Measurements from ENCODE around the gene TAPBP.
A peak's percentile ranks its signal among the peaks of the same experiment; 100 is the strongest.

Gene TAPBP

DNA sequence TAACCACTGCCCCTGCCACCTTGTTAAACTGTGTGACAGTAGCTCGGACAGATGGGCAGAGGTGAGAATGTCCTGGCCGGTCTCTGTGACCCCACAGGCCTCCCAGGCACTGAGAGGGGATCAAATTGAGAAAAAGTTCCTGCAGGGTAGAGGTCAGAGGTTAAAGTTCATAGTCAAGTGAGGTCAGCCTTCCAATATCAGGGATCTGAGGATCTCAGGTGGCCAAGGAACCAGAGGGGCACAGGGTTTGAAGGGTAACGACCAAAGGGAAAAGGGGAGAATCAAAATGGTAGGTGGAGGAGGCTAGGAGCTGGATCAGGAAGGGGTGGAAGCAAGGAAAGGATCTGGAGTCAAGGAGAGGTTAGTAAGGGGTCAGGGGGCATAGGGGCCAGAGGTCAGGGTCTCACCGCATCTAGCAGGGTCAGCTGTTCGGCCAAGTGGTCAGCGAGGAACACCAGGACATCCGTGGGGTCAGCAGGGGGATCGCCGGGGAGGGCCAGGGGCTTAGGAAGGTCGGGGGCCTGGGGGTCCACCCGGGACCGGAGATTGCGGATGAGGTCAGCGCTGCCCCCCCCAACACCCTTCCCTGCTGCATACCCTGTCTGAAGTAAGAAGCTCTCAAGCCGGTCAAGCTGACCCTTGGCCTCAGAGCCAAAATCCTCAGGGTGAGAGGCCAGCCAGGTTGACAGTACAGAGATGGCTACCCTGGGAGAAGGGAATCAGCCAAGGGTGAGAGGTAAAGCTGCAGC lies 18.1 kb downstream of the TAPBP start:
- H3K36me3 ChIP-seq (ENCODE audit: insufficient read depth, low read length) = no peaks in the 10 kb centered on the region

DNA sequence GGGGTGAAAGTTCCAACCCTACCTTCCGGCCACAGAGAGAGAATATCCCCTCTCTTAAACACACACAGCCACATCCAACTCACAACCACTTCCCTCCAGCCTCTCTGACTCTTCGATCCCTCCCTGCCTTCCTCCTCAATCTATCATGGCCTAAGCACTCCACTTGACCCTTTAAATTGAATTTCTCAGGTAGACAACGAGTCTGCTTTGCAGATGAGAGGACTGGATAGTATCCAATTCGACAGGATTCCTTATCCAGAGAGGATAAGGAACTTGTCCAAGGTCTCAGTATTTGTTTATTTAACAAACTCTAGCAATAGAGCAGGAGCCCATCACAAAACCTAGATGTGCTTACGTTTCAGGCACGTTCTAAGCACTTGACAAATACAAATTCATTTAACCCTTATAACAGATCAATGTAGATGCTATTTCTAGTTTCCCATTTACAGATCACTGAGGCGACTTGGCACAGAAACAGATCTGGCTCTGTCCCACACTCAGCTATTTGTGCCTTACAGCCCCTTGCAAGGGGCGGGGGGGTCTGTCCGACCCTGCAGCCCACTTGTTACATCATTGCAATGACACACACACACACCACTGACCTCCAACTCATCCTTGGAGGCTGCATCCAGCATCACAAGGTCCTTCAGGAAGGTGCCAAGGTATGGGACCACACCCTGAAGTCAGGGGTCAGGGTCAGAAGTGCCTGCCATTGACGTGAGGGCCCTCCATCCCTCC lies 19.6 kb downstream of the TAPBP start:
- Histone ChIP-seq H3K4me1 (ENCODE audit: control insufficient read depth, insufficient read depth, low read length, unreplicated experiment) (peaks cover 9% of the 10 kb centered on the region), H3K27ac (ENCODE audit: low read depth, low read length) (no peak overlapping the region), H3K36me3 (ENCODE audit: insufficient read depth, low read length) (no peaks in the 10 kb centered on the region), H3K79me2 (ENCODE audit: control insufficient read depth, insufficient read depth, low read length, unreplicated experiment) (peaks cover 22% of the 10 kb centered on the region), H3K27me3 (ENCODE audit: insufficient read depth, low read length) (no peaks in the 10 kb centered on the region), H3K4me3 (ENCODE audit: low read depth, low read length) (no peak overlapping the region), H2AFZ (ENCODE audit: low read length, unreplicated experiment) (no peak overlapping the region)

More for the DNA sequence above, 18.1 kb downstream of the TAPBP start:
- Histone ChIP-seq H3K27me3 (ENCODE audit: insufficient read depth, low read length) (no peaks in the 10 kb centered on the region), H2AFZ (ENCODE audit: low read length, unreplicated experiment) (no peak overlapping the region), H3K4me1 (ENCODE audit: control insufficient read depth, insufficient read depth, low read length, unreplicated experiment) (peaks cover 6% of the 10 kb centered on the region), H3K27ac (ENCODE audit: low read depth, low read length) (no peak overlapping the region), H3K4me3 (ENCODE audit: low read depth, low read length) (no peak overlapping the region), H3K79me2 (ENCODE audit: control insufficient read depth, insufficient read depth, low read length, unreplicated experiment) (peaks cover 9% of the 10 kb centered on the region)

DNA sequence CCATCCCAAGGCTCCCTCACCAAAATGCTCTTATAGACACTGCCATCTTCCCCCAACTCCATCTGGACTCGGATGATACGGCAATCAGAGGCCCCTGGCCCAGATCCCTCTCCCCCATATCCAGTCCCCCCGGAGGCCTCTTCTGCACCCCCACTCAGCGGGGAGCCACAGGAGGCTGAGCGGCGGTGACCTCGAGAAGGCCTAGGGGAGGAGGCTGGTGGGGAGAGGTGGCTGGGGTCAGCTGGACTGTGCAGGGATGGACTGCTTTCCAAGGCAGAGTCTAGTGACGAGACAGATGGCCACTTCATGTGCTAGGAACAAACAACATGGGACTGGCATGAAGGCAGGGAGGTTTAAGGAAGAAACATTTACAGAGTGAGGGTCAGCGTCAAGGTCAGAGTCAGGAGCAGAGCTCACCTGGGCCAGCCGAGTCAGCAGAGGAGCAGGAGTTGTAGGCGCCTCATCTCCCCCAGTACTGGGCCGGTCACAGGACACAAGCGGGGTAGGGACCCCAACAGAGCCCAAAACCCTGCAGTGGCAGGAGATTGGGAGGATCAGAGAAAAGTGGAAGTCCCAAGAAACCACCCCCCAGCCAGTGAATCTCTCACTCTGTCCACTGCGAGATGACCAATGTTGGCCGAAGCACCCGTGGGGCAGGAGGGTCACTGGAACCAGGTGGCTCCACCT lies 20.7 kb downstream of the TAPBP start:
- no peaks in the 10 kb centered on the region for H3K27me3 ChIP-seq (ENCODE audit: insufficient read depth, low read length)
- no peak overlapping the region for H3K27ac ChIP-seq (ENCODE audit: low read depth, low read length)
- H3K4me1 ChIP-seq (ENCODE audit: control insufficient read depth, insufficient read depth, low read length, unreplicated experiment) = peaks cover 11% of the 10 kb centered on the region
- H2AFZ ChIP-seq (ENCODE audit: low read length, unreplicated experiment) = no peak overlapping the region
- no peak overlapping the region for H3K4me3 ChIP-seq (ENCODE audit: low read depth, low read length)
- H3K36me3 ChIP-seq (ENCODE audit: insufficient read depth, low read length) = no peaks in the 10 kb centered on the region
- peaks cover 28% of the 10 kb centered on the region for H3K79me2 ChIP-seq (ENCODE audit: control insufficient read depth, insufficient read depth, low read length, unreplicated experiment)

DNA sequence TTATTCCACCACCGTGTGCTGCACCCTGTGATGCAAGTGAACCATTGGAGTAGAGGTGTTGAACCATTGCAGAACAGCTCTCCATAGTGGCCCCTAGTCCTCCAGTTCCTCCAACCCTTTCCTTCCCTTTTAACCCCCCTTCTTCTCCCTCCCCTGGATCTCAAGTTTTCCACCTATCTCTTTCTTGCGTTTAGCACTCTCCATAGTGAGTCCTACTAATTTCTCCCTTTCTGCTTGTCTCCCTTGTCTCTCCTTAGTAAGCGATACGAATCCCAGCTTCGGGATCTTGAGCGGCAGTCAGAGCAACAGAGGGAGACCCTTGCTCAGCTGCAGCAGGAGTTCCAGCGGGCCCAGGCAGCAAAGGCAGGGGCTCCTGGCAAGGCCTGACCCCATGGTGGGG lies 23.4 kb downstream of the TAPBP start:
- no peaks in the 10 kb centered on the region; the same call in 1 of the 2 replicates for H3K36me3 ChIP-seq (ENCODE audit: insufficient read depth, low read length)
- peaks cover 10% of the 10 kb centered on the region for H3K4me1 ChIP-seq (ENCODE audit: control insufficient read depth, insufficient read depth, low read length, unreplicated experiment)
- no peaks in the 10 kb centered on the region for H3K27me3 ChIP-seq (ENCODE audit: insufficient read depth, low read length)
- no peak overlapping the region for H3K27ac ChIP-seq (ENCODE audit: low read depth, low read length)
- H3K4me3 ChIP-seq (ENCODE audit: low read depth, low read length) = peak overlapping the region; percentile 97
- H3K79me2 ChIP-seq (ENCODE audit: control insufficient read depth, insufficient read depth, low read length, unreplicated experiment) = peaks cover 32% of the 10 kb centered on the region
- H2AFZ ChIP-seq (ENCODE audit: low read length, unreplicated experiment) = no peak overlapping the region

DNA sequence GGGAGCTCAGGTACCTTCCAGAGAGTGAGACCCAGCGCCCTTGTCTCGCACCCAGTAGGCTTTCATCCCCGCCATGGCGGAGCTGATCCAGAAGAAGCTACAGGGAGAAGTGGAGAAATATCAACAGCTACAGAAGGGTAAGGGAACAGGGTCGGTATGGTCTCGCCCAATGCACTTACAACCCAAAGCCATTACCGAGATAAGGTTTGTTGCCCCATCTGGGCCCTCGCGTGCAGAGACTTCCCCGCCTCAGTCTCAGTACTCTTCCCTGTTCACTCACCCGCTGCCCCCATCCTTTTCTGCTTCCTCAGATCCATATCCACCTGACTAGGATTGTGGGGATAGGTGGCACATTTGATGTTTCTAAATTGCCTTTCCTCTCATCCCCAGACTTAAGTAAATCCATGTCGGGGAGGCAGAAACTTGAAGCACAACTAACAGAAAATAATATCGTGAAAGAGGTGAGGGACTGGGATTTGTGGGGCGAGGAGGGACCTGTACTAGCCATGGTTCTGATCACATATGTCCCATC lies 24.0 kb downstream of the TAPBP start:
- Histone ChIP-seq H3K36me3 (ENCODE audit: insufficient read depth, low read length) (peaks cover under 1% of the 10 kb centered on the region; the same call in 1 of the 2 replicates), H2AFZ (ENCODE audit: low read length, unreplicated experiment) (peak overlapping the region; percentile 91), H3K27me3 (ENCODE audit: insufficient read depth, low read length) (no peaks in the 10 kb centered on the region), H3K4me1 (ENCODE audit: control insufficient read depth, insufficient read depth, low read length, unreplicated experiment) (peaks cover 10% of the 10 kb centered on the region), H3K79me2 (ENCODE audit: control insufficient read depth, insufficient read depth, low read length, unreplicated experiment) (peaks cover 32% of the 10 kb centered on the region), H3K27ac (ENCODE audit: low read depth, low read length) (peak overlapping the region; percentile 8; the same call in 1 of the 2 replicates), H3K4me3 (ENCODE audit: low read depth, low read length) (peak overlapping the region; percentile 97)

DNA sequence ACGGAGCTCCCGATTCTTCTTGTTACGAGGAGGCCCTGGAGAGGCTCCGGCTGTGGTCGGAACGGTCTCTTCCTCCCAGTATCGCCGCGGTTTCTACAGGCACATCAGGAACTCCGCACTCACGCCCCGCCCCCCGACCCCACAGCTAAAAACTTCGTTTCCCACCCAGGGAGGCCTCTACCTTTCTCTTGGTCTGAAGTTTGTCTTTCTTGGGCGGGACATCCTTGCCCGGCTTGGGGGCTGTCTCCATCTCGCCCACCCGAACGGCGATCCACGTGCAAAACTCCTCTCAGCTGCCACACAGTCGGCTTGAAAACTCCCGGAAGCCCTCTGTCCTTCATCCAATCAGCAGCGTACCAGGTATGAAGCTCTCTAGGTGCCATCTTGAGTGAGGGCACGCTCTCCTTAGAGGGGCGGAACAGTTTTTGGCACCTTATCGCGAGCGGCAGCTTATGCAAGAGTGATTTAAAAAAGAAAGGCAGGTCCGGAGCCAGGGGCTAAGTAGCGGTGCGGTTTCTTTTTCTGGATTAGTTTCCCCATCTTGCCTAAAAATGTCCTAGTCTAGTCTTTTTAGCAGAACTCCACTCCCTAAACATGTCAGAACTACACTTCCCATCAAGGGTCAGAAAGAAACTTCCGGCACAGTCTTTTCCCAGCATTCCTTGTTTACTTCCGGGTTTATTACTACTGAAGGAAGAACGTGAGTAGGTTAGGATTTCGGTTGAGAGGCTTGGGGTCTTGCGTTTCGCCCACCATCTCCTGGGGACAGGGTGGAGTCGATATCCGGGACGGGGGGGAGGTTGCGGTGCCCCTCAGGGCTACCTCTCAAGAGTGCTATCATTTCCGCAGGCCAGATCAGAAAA lies 24.7 kb downstream of the TAPBP start, which contains the start of the genes PFDN6 and WDR46:
Gene PFDN6 (plus strand): TSS at position 681 of the 863 bp plus-strand sequence. CDS start 256 bp downstream, outside the sequence.
Gene WDR46 (minus strand): TSS at position 319 of the 863 bp plus-strand sequence. CDS start 69 bp downstream, at position 250.
- Histone ChIP-seq H2AFZ (ENCODE audit: low read length, unreplicated experiment) (peak within 1 kb of the TSS; percentile 91), H3K4me1 (ENCODE audit: control insufficient read depth, insufficient read depth, low read length, unreplicated experiment) (peaks cover 10% of the 10 kb centered on the region), H3K27ac (ENCODE audit: low read depth, low read length) (peak within 1 kb of the TSS; percentile 8), H3K27me3 (ENCODE audit: insufficient read depth, low read length) (no peaks in the 10 kb centered on the region), H3K36me3 (ENCODE audit: insufficient read depth, low read length) (peaks cover 7% of the 10 kb centered on the region; the same call in 1 of the 2 replicates), H3K4me3 (ENCODE audit: low read depth, low read length) (peak within 1 kb of the TSS; percentile 97), H3K79me2 (ENCODE audit: control insufficient read depth, insufficient read depth, low read length, unreplicated experiment) (peaks cover 32% of the 10 kb centered on the region)

DNA sequence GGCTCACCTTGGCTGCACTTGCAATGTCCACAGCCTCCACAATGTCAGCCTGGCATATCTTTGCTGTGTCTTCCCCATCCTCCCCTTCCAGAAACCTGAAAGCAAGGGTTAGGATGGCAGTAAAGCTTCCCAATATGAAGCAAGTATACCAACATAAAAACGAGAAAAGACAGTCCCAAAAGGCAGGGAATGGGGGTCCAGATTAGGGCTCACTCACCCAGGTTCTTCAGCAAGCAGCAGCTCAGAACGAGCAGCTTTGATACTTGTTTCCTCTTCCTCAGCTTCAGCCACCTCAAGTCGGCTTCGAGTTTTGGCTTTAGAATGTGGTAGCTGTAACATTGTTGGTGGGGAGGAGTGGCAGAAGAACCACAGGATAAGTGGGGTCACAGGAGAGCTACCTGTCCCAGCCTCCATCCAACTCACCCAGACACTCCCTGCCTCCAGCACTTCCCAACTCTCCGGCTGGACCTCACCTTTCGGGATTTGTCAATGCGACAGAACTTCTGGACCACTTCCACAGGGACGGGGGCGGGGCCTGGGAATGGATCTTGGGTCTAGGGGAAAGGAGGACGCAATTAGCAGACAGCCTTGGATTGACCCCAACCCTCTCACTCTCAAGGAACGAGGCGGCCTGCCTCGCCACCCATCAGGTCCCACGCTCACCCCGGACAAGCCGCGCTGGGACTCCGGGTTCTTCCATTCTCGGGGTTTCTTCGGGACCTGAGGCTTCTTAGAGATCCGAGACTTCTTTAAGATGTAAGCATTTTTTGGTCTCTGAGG lies 25.5 kb downstream of the TAPBP start:
- Histone ChIP-seq H3K36me3 (ENCODE audit: insufficient read depth, low read length) (peaks cover 7% of the 10 kb centered on the region; the same call in 1 of the 2 replicates), H3K79me2 (ENCODE audit: control insufficient read depth, insufficient read depth, low read length, unreplicated experiment) (peaks cover 32% of the 10 kb centered on the region), H2AFZ (ENCODE audit: low read length, unreplicated experiment) (peak overlapping the region; percentile 91), H3K4me3 (ENCODE audit: low read depth, low read length) (peak overlapping the region; percentile 97), H3K4me1 (ENCODE audit: control insufficient read depth, insufficient read depth, low read length, unreplicated experiment) (peaks cover 10% of the 10 kb centered on the region), H3K27me3 (ENCODE audit: insufficient read depth, low read length) (no peaks in the 10 kb centered on the region), H3K27ac (ENCODE audit: low read depth, low read length) (no peak overlapping the region)

DNA sequence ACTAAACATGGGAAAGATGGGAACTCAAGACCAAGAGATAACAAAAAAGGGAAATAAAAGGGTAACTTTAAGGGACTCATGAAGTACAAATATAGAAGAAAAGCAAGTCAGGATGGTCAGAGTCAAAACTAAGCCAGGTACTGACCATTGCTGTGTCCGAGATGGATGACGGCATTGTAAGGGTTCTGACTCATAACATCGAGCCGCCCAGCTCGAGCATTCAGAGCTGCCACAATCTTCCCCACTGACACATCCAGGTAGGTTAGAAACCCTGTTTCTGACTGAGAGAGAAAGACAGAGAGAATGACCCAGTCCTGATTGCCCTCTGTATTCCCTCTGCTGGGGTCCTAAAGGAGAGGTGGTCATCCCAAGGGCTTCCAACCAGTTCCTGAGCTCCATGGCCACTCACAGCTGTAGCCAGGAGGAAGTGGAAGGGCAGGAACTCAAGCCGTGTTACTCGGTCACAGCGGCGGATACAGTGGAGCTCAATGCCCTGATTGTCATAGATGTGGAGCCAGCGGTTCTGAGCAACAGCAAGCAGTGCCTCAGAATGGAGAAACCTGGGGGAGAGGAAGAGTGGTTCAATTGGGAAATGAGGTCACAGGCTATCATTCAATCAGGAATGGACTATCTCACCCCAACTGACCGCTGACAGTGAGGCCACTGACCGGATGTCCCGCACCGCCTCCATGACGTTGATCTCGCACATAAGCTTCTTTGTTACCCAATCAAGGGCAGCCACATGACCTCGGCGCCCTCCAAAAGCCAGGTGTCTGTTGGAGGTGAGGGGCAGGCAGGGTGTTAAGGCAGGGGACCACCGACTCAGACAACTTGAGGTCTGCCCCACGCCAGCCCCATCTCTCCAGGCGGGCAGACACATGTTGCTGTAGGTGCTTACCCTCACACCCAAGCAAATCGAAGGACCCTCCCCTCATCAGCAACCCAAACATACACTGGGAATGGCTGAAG lies 26.6 kb downstream of the TAPBP start:
- peaks cover 10% of the 10 kb centered on the region for H3K4me1 ChIP-seq (ENCODE audit: control insufficient read depth, insufficient read depth, low read length, unreplicated experiment)
- H3K4me3 ChIP-seq (ENCODE audit: low read depth, low read length) = peak overlapping the region; percentile 97; the same call in 1 of the 2 replicates
- H3K36me3 ChIP-seq (ENCODE audit: insufficient read depth, low read length) = peaks cover 7% of the 10 kb centered on the region; the same call in 1 of the 2 replicates
- no peaks in the 10 kb centered on the region for H3K27me3 ChIP-seq (ENCODE audit: insufficient read depth, low read length)
- peaks cover 32% of the 10 kb centered on the region for H3K79me2 ChIP-seq (ENCODE audit: control insufficient read depth, insufficient read depth, low read length, unreplicated experiment)
- H2AFZ ChIP-seq (ENCODE audit: low read length, unreplicated experiment) = no peak overlapping the region
- no peak overlapping the region for H3K27ac ChIP-seq (ENCODE audit: low read depth, low read length)
